Neuronal stem cell (in vitro differentiated cells): ENCODE measurements around the gene PACS1.
"Not testable (repeated sequence)": the region's sequence is repeated elsewhere in the genome, so short reads cannot be mapped to it uniquely, and the experiment has no call there.

ENCODE experiments used
- DNase-seq: peaks from one replicate; pipeline ENCODE4 v3.0.0-alpha.2; 2013; ENCODE audit warnings: low spot score
- H2AFZ ChIP-seq: one replicate; pipeline ENCODE4 v1.6.1; 2013; ENCODE audit warnings: mild to moderate bottlenecking, low read length, inconsistent platforms
- H2AK5ac ChIP-seq: 2 replicates; pipeline ENCODE4 v1.6.1; 2013; ENCODE audit warnings: low read depth, mild to moderate bottlenecking, inconsistent platforms, low read length, moderate library complexity, mixed read lengths
- H2BK120ac ChIP-seq: 2 replicates; pipeline ENCODE4 v1.6.1; 2013; ENCODE audit warnings: low read depth, mild to moderate bottlenecking, inconsistent platforms, low read length, moderate library complexity, mixed read lengths
- H2BK12ac ChIP-seq: one replicate; pipeline ENCODE4 v1.6.1; 2013; ENCODE audit warnings: low read length, inconsistent platforms
- H2BK15ac ChIP-seq: 2 replicates; pipeline ENCODE4 v1.6.1; 2013; ENCODE audit warnings: mild to moderate bottlenecking, low read length, inconsistent platforms, mixed read lengths
- H2BK5ac ChIP-seq: one replicate; pipeline ENCODE4 v1.6.1; 2013; ENCODE audit warnings: inconsistent platforms, mild to moderate bottlenecking, low read length, moderate library complexity
- H3K14ac ChIP-seq: one replicate; pipeline ENCODE4 v1.6.1; 2013; ENCODE audit warnings: low read length, inconsistent platforms
- H3K18ac ChIP-seq: 2 replicates; pipeline ENCODE4 v1.6.1; 2013; ENCODE audit warnings: low read length, inconsistent platforms
- H3K23ac ChIP-seq: 2 replicates; pipeline ENCODE4 v1.6.1; 2013; ENCODE audit warnings: low read depth, mild to moderate bottlenecking, mixed read lengths, low read length, inconsistent platforms; ENCODE audit not compliant: poor library complexity
- H3K27ac ChIP-seq: replicated peaks from 3 replicates; pipeline ENCODE4 v1.5.1; 2013; ENCODE audit warnings: low read length, inconsistent platforms
- H3K27me3 ChIP-seq, 3 experiments: 2 replicates each; pipeline ENCODE4 v1.6.1; 2013; ENCODE audit warnings: low read length in 3 of 3, mild to moderate bottlenecking in 2 of 3, inconsistent platforms in 1 of 3, low read depth in 1 of 3, mixed read lengths in 1 of 3, moderate library complexity in 1 of 3; ENCODE audit not compliant: control insufficient read depth in 3 of 3, insufficient read depth in 3 of 3
- H3K36me3 ChIP-seq, 2 donors: replicated peaks in 1 of 2; 2 replicates each; pipeline ENCODE4 v1.6.1; 2013; ENCODE audit warnings: low read length in 2 of 2; ENCODE audit not compliant: control insufficient read depth in 2 of 2, insufficient read depth in 2 of 2
- H3K4ac ChIP-seq: 2 replicates; pipeline ENCODE4 v1.6.1; 2013; ENCODE audit warnings: inconsistent platforms, mild to moderate bottlenecking, low read length, moderate library complexity
- H3K4me1 ChIP-seq, 2 donors: 1 replicate in 1 of 2; 2 replicates in 1 of 2; pipeline ENCODE4 v1.6.1; 2013; ENCODE audit warnings: low read length in 2 of 2, low read depth in 1 of 2; ENCODE audit not compliant: control insufficient read depth in 2 of 2, insufficient read depth in 1 of 2
- H3K4me2 ChIP-seq: one replicate; pipeline ENCODE4 v1.6.1; 2013; ENCODE audit warnings: mild to moderate bottlenecking, low read length, inconsistent platforms; ENCODE audit not compliant: insufficient read depth, poor library complexity, severe bottlenecking
- H3K4me3 ChIP-seq, 2 donors: 2 replicates each; pipeline ENCODE4 v1.5.1; 2013; ENCODE audit warnings: low read length in 2 of 2, mild to moderate bottlenecking in 2 of 2, inconsistent platforms in 1 of 2, moderate library complexity in 1 of 2
- H3K79me1 ChIP-seq: one replicate; pipeline ENCODE4 v1.6.1; 2013; ENCODE audit warnings: low read depth, mild to moderate bottlenecking, inconsistent platforms, low read length, moderate library complexity
- H3K9ac ChIP-seq: one replicate; pipeline ENCODE4 v1.6.1; 2013; ENCODE audit warnings: mild to moderate bottlenecking, low read depth, low read length, inconsistent platforms; ENCODE audit not compliant: poor library complexity
- H3K9me3 ChIP-seq, 2 donors: replicated peaks in 1 of 2; 2 replicates each; pipeline versions ENCODE3 to v1.6.1; 2013; ENCODE audit warnings: low read length in 2 of 2, mild to moderate bottlenecking in 2 of 2, inconsistent platforms in 1 of 2, low read depth in 1 of 2, mixed read lengths in 1 of 2, moderate library complexity in 1 of 2; ENCODE audit not compliant: control insufficient read depth in 2 of 2, insufficient read depth in 1 of 2
- H4K8ac ChIP-seq: one replicate; pipeline ENCODE4 v1.6.1; 2013; ENCODE audit warnings: low read depth, mild to moderate bottlenecking, inconsistent platforms, low read length, moderate library complexity
- H4K91ac ChIP-seq: one replicate; pipeline ENCODE4 v1.6.1; 2013; ENCODE audit warnings: low read length, low read depth, mild to moderate bottlenecking, inconsistent platforms; ENCODE audit not compliant: poor library complexity
- WGBS, 2 donors: extraction: QIAGEN DNeasy Blood & Tissue Kit; methylation state at CpG; one replicate each; pipeline ENCODE4 v1.1.7; 2013; ENCODE audit warnings: missing lambda C conversion rate in 2 of 2, mixed read lengths in 1 of 2; ENCODE audit not compliant: insufficient read length in 2 of 2, insufficient replicate concordance in 1 of 2; ENCODE audit errors: extremely low coverage in 2 of 2; 5-methylcytosine and 5-hydroxymethylcytosine counted together

The PACS1 gene

DNA sequence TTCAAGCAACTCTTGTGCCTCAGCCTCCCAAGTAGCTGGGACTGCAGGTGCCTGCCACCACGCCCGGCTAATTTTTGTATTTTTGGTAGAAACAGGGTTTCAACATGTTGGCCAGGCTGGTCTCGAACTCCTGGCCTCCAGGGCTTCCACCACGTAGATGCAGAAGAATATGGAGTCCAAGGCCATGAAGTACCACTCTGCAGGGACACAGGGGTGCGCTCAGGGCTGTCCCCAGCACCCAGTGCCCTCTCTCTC is 47.0 kb upstream of the PACS1 start:
- not testable (repeated sequence) for H4K8ac ChIP-seq, H2BK120ac ChIP-seq, H2BK5ac ChIP-seq, H3K14ac ChIP-seq, H3K27ac ChIP-seq, DNase-seq, H3K9me3 ChIP-seq, H3K4me1 ChIP-seq, H3K4me3 ChIP-seq, H2BK12ac ChIP-seq, H3K36me3 ChIP-seq, H3K23ac ChIP-seq, H3K9ac ChIP-seq, H3K79me1 ChIP-seq, H3K4ac ChIP-seq, H3K18ac ChIP-seq, H4K91ac ChIP-seq, H3K4me2 ChIP-seq
- Histone ChIP-seq H2BK15ac (peak overlapping the region; percentile 21), H2AK5ac (peak overlapping the region; percentile 25), H3K27me3 (peaks cover 0 to 29% (median 13%) of the 10 kb centered on the region in 3 experiments), H2AFZ (peak overlapping the region; percentile 88)
- WGBS, 2 donors: no CpG with 5 or more reads among the region's 5 CpGs

DNA sequence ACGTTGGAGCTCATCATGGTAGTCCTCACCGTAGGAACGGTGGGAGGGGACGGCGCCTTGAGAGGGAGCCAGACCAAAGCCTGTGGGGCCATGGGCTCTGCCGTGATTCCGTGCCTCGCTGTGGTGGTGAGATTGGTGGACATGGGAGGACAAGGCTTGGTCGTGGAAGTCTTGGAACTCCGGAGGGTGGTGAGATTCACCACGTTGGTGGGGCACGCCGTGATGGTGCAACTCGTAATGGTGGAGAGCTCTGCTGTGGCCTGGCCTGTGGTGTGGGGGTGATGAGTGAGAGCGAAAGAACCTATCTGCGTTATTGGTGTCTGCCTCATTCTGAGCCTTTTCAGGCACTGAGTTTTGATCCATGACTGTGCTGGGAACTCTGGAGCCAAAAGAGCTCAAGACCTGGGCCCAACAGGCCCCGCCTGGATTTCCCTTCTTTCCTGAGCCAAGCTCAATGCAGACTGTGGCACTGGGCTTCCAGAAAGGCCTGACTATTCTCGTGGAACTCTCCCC is 44.0 kb upstream of the PACS1 start, which contains the start of gene CATSPER1:
Gene CATSPER1 (minus strand): TSS at position 463 of the 513 bp plus-strand sequence. CDS start 100 bp downstream, at position 363.
- no peak within 1 kb of the TSS for H3K4me2 ChIP-seq
- H2BK120ac ChIP-seq: no peak within 1 kb of the TSS
- H3K4me1 ChIP-seq: no peaks in the 10 kb centered on the region
- peak within 1 kb of the TSS; percentile 55 for H3K23ac ChIP-seq
- no peak within 1 kb of the TSS for H2AFZ ChIP-seq
- H3K4ac ChIP-seq: no peak within 1 kb of the TSS
- H3K14ac ChIP-seq: peak within 1 kb of the TSS; percentile 71
- H4K8ac ChIP-seq: no peak within 1 kb of the TSS
- peak within 1 kb of the TSS; percentile 99 for H2BK15ac ChIP-seq
- no peak within 1 kb of the TSS for H3K27ac ChIP-seq
- H2AK5ac ChIP-seq: peak within 1 kb of the TSS; percentile 90
- H4K91ac ChIP-seq: no peak within 1 kb of the TSS
- peak within 1 kb of the TSS; percentile 73 for H2BK12ac ChIP-seq
- WGBS, 2 donors: no CpG with 5 or more reads among the region's 18 CpGs
- H3K36me3 ChIP-seq: no peaks in the 10 kb centered on the region
- peak within 1 kb of the TSS; percentile 60 for H3K9ac ChIP-seq
- peak within 1 kb of the TSS; percentile 17 for H3K18ac ChIP-seq
- H2BK5ac ChIP-seq: peak within 1 kb of the TSS; percentile 53
- H3K4me3 ChIP-seq: no peak within 1 kb of the TSS
- no peaks in the 10 kb centered on the region for H3K79me1 ChIP-seq
- H3K27me3 ChIP-seq: peaks cover 0 to 17% (median 13%) of the 10 kb centered on the region in 3 experiments
- no peak for DNase-seq
- H3K9me3 ChIP-seq: no peaks in the 10 kb centered on the region

DNA sequence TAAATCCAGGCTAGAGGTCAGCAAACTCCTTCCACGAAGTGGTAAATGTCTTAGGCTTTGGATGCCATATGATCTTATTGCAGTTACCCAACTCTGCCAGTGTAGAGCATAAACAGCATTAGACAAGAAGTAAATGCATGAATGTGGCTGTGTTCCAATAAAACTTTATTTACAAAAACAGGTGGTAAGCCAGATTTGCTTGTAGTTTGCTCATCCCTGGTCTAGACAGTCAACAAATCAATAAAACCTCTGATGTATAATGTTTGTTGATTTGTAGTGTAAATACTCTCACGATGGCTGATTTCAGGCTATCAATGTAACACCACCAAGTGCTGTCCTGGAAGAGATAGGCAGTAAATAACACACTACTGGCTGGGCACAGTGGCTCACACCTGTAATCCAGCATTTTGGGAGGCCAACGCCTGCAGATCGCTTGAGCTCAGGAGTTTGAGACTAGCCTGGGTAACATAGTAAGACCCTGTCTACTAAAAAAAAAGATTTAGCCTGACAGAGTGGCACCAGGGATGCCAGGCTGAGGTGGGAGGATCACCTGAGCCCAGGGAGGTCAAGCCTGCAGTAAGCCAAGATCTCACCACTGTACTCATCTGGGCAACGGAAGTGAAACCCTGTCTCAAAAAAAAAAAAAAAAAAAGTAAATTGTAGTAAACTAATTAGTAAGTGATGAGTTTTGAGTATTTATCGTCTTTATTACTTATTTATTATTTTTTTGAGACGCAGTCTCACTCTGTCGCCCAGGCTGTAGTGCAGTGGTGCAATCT is 36.9 kb upstream of the PACS1 start:
- Histone ChIP-seq H3K18ac (no peak overlapping the region), H2BK120ac (no peak overlapping the region), H3K4me1 (no peaks in the 10 kb centered on the region), H3K4me2 (no peak overlapping the region), H2BK15ac (no peak overlapping the region), H3K9me3 (peaks cover 3 to 4% of the 10 kb centered on the region in 2 donors), H3K23ac (no peak overlapping the region), H4K8ac (no peak overlapping the region), H3K9ac (no peak overlapping the region), H3K36me3 (no peaks in the 10 kb centered on the region), H3K14ac (peak overlapping the region; percentile 21), H2AK5ac (no peak overlapping the region), H3K27me3 (peaks cover 0 to 3% (median 2%) of the 10 kb centered on the region in 3 experiments), H2BK12ac (no peak overlapping the region), H3K4me3 (no peak overlapping the region), H3K27ac (no peak overlapping the region), H2AFZ (no peak overlapping the region), H2BK5ac (no peak overlapping the region), H3K4ac (no peak overlapping the region), H3K79me1 (no peaks in the 10 kb centered on the region), H4K91ac (no peak overlapping the region)
- WGBS, 2 donors: no CpG with 5 or more reads among the region's 8 CpGs
- DNase-seq: no peak

DNA sequence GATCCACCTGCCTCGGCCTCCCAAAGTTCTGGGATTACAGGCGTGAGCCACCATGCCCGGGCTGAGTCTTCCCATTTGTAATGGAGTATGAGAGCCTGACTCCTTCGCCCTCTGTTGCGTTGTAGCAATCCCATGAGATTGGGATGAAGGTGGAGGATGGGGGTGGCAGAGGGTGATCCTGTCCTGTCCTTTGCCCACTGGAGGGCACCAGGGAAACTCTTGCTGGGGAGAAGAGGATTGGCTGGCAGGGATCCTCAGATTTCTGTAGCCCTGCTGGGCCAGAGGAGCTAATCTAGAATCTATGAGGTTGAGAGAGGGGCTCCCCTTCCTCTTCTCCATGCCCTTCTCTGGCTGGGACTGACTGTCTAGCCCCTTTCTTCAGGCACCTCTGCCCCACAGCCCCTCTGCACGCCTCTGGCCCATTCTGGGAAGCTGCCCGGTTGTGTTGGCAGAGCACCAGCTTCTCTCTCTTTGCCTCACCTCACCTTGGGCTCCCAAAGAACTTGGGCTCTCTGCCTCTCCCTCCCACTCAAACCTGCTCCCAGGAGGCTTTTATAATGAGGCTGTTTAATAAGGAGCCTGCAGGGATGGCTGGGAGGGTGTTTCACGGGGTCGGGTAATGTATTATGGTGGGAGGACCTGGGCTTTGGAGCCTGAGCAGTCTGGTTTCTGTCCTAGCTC is 34.3 kb upstream of the PACS1 start:
- no peak overlapping the region for H3K14ac ChIP-seq
- no peak overlapping the region for H3K27ac ChIP-seq
- no peak overlapping the region for H3K4me2 ChIP-seq
- no CpG with 5 or more reads among the region's 9 CpGs for WGBS, 2 donors
- DNase-seq: no peak
- no peak overlapping the region for H4K8ac ChIP-seq
- no peak overlapping the region for H2BK5ac ChIP-seq
- no peaks in the 10 kb centered on the region for H3K79me1 ChIP-seq
- H2BK120ac ChIP-seq: no peak overlapping the region
- H2AK5ac ChIP-seq: no peak overlapping the region
- no peak overlapping the region for H3K23ac ChIP-seq
- H3K18ac ChIP-seq: no peak overlapping the region
- H2BK15ac ChIP-seq: no peak overlapping the region
- H4K91ac ChIP-seq: no peak overlapping the region
- H3K27me3 ChIP-seq: peaks cover 0 to 3% (median 2%) of the 10 kb centered on the region in 3 experiments
- peaks cover 0 to 1% of the 10 kb centered on the region in 2 donors for H3K4me1 ChIP-seq
- peaks cover 0 to 3% of the 10 kb centered on the region in 2 donors for H3K36me3 ChIP-seq
- H3K9ac ChIP-seq: no peak overlapping the region
- no peak overlapping the region for H2BK12ac ChIP-seq
- H3K4me3 ChIP-seq: no peak overlapping the region
- peak overlapping the region; percentile 17 for H2AFZ ChIP-seq
- H3K4ac ChIP-seq: no peak overlapping the region
- H3K9me3 ChIP-seq: peaks cover 4% of the 10 kb centered on the region in 2 donors
